ENCODE data around the gene VCAM1.
"Not testable (repeated sequence)": the region's sequence is repeated elsewhere in the genome, so short reads cannot be mapped to it uniquely, and the experiment has no call there.

Gene VCAM1

GRCh38 chr1:100775483-100775882 lies 55.9 kb downstream of the VCAM1 start:
- DNase-seq (ENCODE audit: low read depth in 2 of 2), result no peak

GRCh38 chr1:100778748-100779147 lies 59.2 kb downstream of the VCAM1 start:
- DNase-seq (ENCODE audit: low read depth in 2 of 2), result no peak

GRCh38 chr1:100780814-100781213 lies 61.3 kb downstream of the VCAM1 start:
- DNase-seq (ENCODE audit: low read depth in 2 of 2), result no peak

GRCh38 chr1:100781728-100782127 lies 62.2 kb downstream of the VCAM1 start:
- not testable (repeated sequence) for DNase-seq (ENCODE audit: low read depth in 2 of 2)

GRCh38 chr1:100782473-100783039 lies 63.0 kb downstream of the VCAM1 start:
- DNase-seq (ENCODE audit: low read depth in 2 of 2), result no peak

- no peak for DNase-seq (ENCODE audit: low read depth in 2 of 2)
Measured at GRCh38 chr1:100785470-100786052, 66.0 kb downstream of the VCAM1 start.

GRCh38 chr1:100786870-100787269 lies 67.3 kb downstream of the VCAM1 start:
- DNase-seq (ENCODE audit: low read depth in 2 of 2), result no peak

All from stimulated activated CD4-positive, alpha-beta T cell treated with anti-CD3 and anti-CD28 coated beads, Interleukin-12 subunit alpha, Interleukin-12 subunit beta, amount 100 ng/mL, for 24 hours (primary cell).